Kidney (tissue), 14 donors: ENCODE data around the gene ZNF438. TPM values are rescaled to one million over a fixed set of nuclear protein-coding genes. Genes with fewer than 3 reads are reported as not detected.
A peak's percentile ranks its signal among the peaks of the same experiment; 100 is the strongest.

Experiments used
- DNase-seq, 5 donors: peaks; one replicate each; pipeline ENCODE4 v3.0.0-alpha.2; 2013 to 2020
- FAIRE-seq: peaks from 2 replicates; lab custom pipeline; 2012; peaks lifted over from hg19 to GRCh38; lab: Jason Lieb, UNC
- H3K27ac ChIP-seq, 2 donors: one replicate each; pipeline ENCODE4 v1.7.0; 2013; ENCODE audit warnings: low read depth in 2 of 2, low read length in 2 of 2, inconsistent platforms in 1 of 2
- H3K27me3 ChIP-seq: one replicate; pipeline ENCODE4 v1.7.1; 2013; ENCODE audit warnings: low read length, inconsistent platforms; ENCODE audit not compliant: control insufficient read depth, insufficient read depth
- H3K36me3 ChIP-seq, 3 donors: one replicate each; pipeline versions ENCODE4 v1.7.0 to v1.7.1; 2013; ENCODE audit warnings: low read length in 3 of 3, control low read depth in 1 of 3, inconsistent platforms in 1 of 3; ENCODE audit not compliant: insufficient read depth in 3 of 3, control insufficient read depth in 2 of 3
- H3K4me1 ChIP-seq, 3 donors: one replicate each; pipeline versions ENCODE4 v1.7.0 to v1.7.1; 2013; ENCODE audit warnings: low read length in 3 of 3, inconsistent platforms in 1 of 3, low read depth in 1 of 3; ENCODE audit not compliant: control insufficient read depth in 2 of 3, insufficient read depth in 2 of 3
- H3K4me3 ChIP-seq, 3 donors: one replicate each; pipeline versions ENCODE4 v1.7.0 to v1.8.1; 2013; ENCODE audit warnings: low read length in 3 of 3, control low read depth in 1 of 3, inconsistent platforms in 1 of 3
- H3K9ac ChIP-seq, 3 donors: one replicate each; pipeline versions ENCODE4 v1.7.0 to v1.7.1; 2013; ENCODE audit warnings: low read length in 3 of 3, control low read depth in 1 of 3, inconsistent platforms in 1 of 3
- H3K9me3 ChIP-seq, 3 donors: one replicate each; pipeline versions ENCODE4 v1.7.0 to v1.7.1; 2013; ENCODE audit warnings: low read length in 3 of 3, control low read depth in 1 of 3, inconsistent platforms in 1 of 3; ENCODE audit not compliant: control insufficient read depth in 2 of 3, insufficient read depth in 1 of 3
- CTCF ChIP-seq: IDR thresholded peaks from 3 replicates; pipeline ENCODE4 v1.5.1; 2012; ENCODE audit warnings: mild to moderate bottlenecking, moderate library complexity, borderline replicate concordance; ENCODE audit not compliant: insufficient read depth; ENCODE audit errors: extremely low read depth
- intact Hi-C: fragments of 100-400 bp; cut with DNase I; formaldehyde crosslinking; loops from one replicate; pipeline ENCODE4 v1.11.1; 2022
- polyA plus RNA-seq: library from polyadenylated mRNA; stranded (reverse); fragments of 350-450 nt; fragmentation: Illumina TruSeq; extraction: RNeasy Lipid Tissue Mini Kit (QIAGEN cat#74804); gene quantifications from one replicate; pipeline ENCODE4 v1.2.3, GENCODE V29; 2014; ENCODE audit warnings: low read depth, low replicate concordance; ENCODE audit not compliant: insufficient read depth
- total RNA-seq: library from RNA; stranded (reverse); fragmentation: NEBNext Ultra II Directional; extraction: Animal tissue kit (Norgen Biotek cat#: 25700); gene quantifications from one replicate; pipeline ENCODE4 v1.2.1, GENCODE V29; 2021
- donor health status: control.
- donor health status: control.
- donor health status: control.
- donor health status: control.
- donor health status: control.
- donor health status: DM: yes; HTN: yes; CAD: no.
- donor health status: Normal renal cell carcinoma (clear cell type).

ZNF438 gene
- total and polyA plus RNA-seq, 2 donors from 2014 or later, result 5.9 to 9.9 TPM

- no peak for DNase-seq
- Histone ChIP-seq H3K36me3 (no peaks in the 10 kb centered on the region), H3K27ac (no peak overlapping the region)
Observed at GRCh38 chr10:31025142-31025541, 6.5 kb downstream of the ZNF438 start.

GRCh38 chr10:31023558-31023957 is 8.1 kb downstream of the ZNF438 start:
- Histone ChIP-seq H3K4me1 (peaks cover 0 to 4% (median 1%) of the 10 kb centered on the region in 3 donors), H3K4me3 (no peak overlapping the region), H3K27me3 (no peaks in the 10 kb centered on the region), H3K36me3 (no peaks in the 10 kb centered on the region), H3K27ac (no peak overlapping the region), H3K9ac (no peak overlapping the region), H3K9me3 (no peaks in the 10 kb centered on the region)
- no peak for DNase-seq
- TF ChIP-seq CTCF, result no peak
- intact Hi-C loops, result no loop called here
- FAIRE-seq, result no peak

More at GRCh38 chr10:31025142-31025541, 6.5 kb downstream of the ZNF438 start:
- Histone ChIP-seq H3K27me3 (no peaks in the 10 kb centered on the region), H3K4me1 (no peaks in the 10 kb centered on the region), H3K9me3 (no peaks in the 10 kb centered on the region), H3K4me3 (no peak overlapping the region), H3K9ac (no peak overlapping the region)
- FAIRE-seq, result no peak
- TF ChIP-seq CTCF, result no peak
- intact Hi-C loops, result no loop called here

GRCh38 chr10:31020209-31020608 is 11.5 kb downstream of the ZNF438 start:
- no peaks in the 10 kb centered on the region for H3K9me3 ChIP-seq
- peaks cover 0 to 9% (median 2%) of the 10 kb centered on the region in 3 donors for H3K4me1 ChIP-seq
- no peak for TF ChIP-seq CTCF
- peak in 3 of 5 donors; percentile 16 to 90 (median 50) for DNase-seq
- H3K36me3 ChIP-seq, result no peaks in the 10 kb centered on the region
- H3K9ac ChIP-seq, result no peak overlapping the region
- FAIRE-seq, result no peak
- intact Hi-C loops, result no loop called here
- no peak overlapping the region for H3K4me3 ChIP-seq
- H3K27me3 ChIP-seq, result no peaks in the 10 kb centered on the region
- H3K27ac ChIP-seq, result no peak overlapping the region

- Histone ChIP-seq H3K4me1 (peaks cover 0 to 9% (median 2%) of the 10 kb centered on the region in 3 donors), H3K9ac (no peak overlapping the region), H3K27me3 (no peaks in the 10 kb centered on the region), H3K36me3 (no peaks in the 10 kb centered on the region), H3K9me3 (no peaks in the 10 kb centered on the region), H3K4me3 (no peak overlapping the region), H3K27ac (no peak overlapping the region)
- FAIRE-seq (no peak), DNase-seq (no peak)
- intact Hi-C loops, result no loop called here
- no peak for TF ChIP-seq CTCF
Observed at GRCh38 chr10:31018962-31019361, 12.7 kb downstream of the ZNF438 start.
